T-cell (primary cell): Measurements from ENCODE around the gene IL15RA. TPM values are rescaled to one million over a fixed set of nuclear protein-coding genes. Genes with fewer than 3 reads are reported as not detected.
"Not testable (repeated sequence)": the region's sequence is repeated elsewhere in the genome, so short reads cannot be mapped to it uniquely, and the experiment has no call there.

Experiments used
- ATAC-seq, 4 experiments: fragments of 200-7000 bp in 3 of 4; fragments of 150-1000 bp in 1 of 4; cut with Tn5 transposase; replicated peaks in 1 of 4; 1 replicate in 3 of 4; 2 replicates in 1 of 4; pipeline ENCODE4 v1.10.0; 2021; ENCODE audit warnings: moderate library complexity in 3 of 4, mild to moderate bottlenecking in 2 of 4, moderate number of reproducible peaks in 1 of 4
- CTCF ChIA-PET, 2 donors: fragments of 300-600 bp; sonication (Branson Sonifier 250); formaldehyde crosslinking; loops; one replicate each; lab custom pipeline; 2022; ENCODE audit warnings: antibody characterized with exemption in 2 of 2; lab: Charles Lee
- POLR2A ChIA-PET, 2 donors: fragments of 300-600 bp; sonication (Branson Sonifier 250); formaldehyde crosslinking; loops; one replicate each; lab custom pipeline; 2022; ENCODE audit warnings: antibody characterized with exemption in 2 of 2; lab: Charles Lee
- DNase-seq, 35 experiments: peaks; one replicate each; pipeline versions ENCODE4 v3.0.0 to v3.0.0-alpha.2; 2013 to 2023
- H3K27ac ChIP-seq: one replicate; pipeline ENCODE4 v1.5.1; 2013; ENCODE audit warnings: low read length
- H3K27me3 ChIP-seq, 2 experiments: replicated peaks in 1 of 2; 1 replicate in 1 of 2; 2 replicates in 1 of 2; pipeline versions ENCODE4 v1.6.1 to v1.7.0; 2013; ENCODE audit warnings: low read length in 1 of 2, mixed read lengths in 1 of 2; ENCODE audit not compliant: control insufficient read depth in 2 of 2, insufficient read depth in 2 of 2; ENCODE audit errors: extremely low read depth in 1 of 2
- H3K36me3 ChIP-seq, 2 donors: 1 replicate in 1 of 2; 2 replicates in 1 of 2; pipeline versions ENCODE4 v1.6.1 to v1.7.0; 2013; ENCODE audit warnings: low read length in 1 of 2; ENCODE audit not compliant: control insufficient read depth in 2 of 2, insufficient read depth in 1 of 2; ENCODE audit errors: extremely low read depth in 1 of 2
- H3K4me1 ChIP-seq, 2 experiments: 1 replicate in 1 of 2; 2 replicates in 1 of 2; pipeline versions ENCODE4 v1.6.1 to v1.7.0; 2013; ENCODE audit warnings: low read length in 2 of 2, mixed read lengths in 1 of 2; ENCODE audit not compliant: insufficient read depth in 2 of 2, control insufficient read depth in 1 of 2; ENCODE audit errors: extremely low read depth in 1 of 2
- H3K4me3 ChIP-seq, 2 donors: 1 replicate in 1 of 2; 2 replicates in 1 of 2; pipeline versions ENCODE4 v1.5.1 to v1.7.0; 2013; ENCODE audit warnings: mild to moderate bottlenecking in 2 of 2, low read length in 1 of 2, moderate library complexity in 1 of 2; ENCODE audit not compliant: control insufficient read depth in 1 of 2; ENCODE audit errors: extremely low read depth in 1 of 2
- H3K9me3 ChIP-seq: 2 replicates; pipeline ENCODE4 v1.7.0; 2013
- H3K27ac Mint-ChIP-seq, 2 donors: one replicate each; pipeline ENCODE4 v1.8.0; 2020 to 2021; ENCODE audit warnings: mild to moderate bottlenecking in 2 of 2, mixed read lengths in 2 of 2
- H3K27me3 Mint-ChIP-seq, 2 donors: one replicate each; pipeline ENCODE4 v1.8.0; 2021 to 2022; ENCODE audit warnings: mixed read lengths in 2 of 2
- H3K36me3 Mint-ChIP-seq: one replicate; pipeline ENCODE4 v1.8.0; 2021; ENCODE audit warnings: mixed read lengths
- H3K4me1 Mint-ChIP-seq, 3 donors: one replicate each; pipeline ENCODE4 v1.8.0; 2020 to 2022; ENCODE audit warnings: mixed read lengths in 3 of 3, mild to moderate bottlenecking in 1 of 3
- H3K4me3 Mint-ChIP-seq, 3 donors: one replicate each; pipeline ENCODE4 v1.8.0; 2020 to 2022; ENCODE audit warnings: mild to moderate bottlenecking in 3 of 3, mixed read lengths in 3 of 3, moderate library complexity in 3 of 3
- H3K9me3 Mint-ChIP-seq, 3 donors: one replicate each; pipeline ENCODE4 v1.8.0; 2020 to 2022; ENCODE audit warnings: mixed read lengths in 3 of 3
- WGBS: methylation state at CpG from one replicate; pipeline ENCODE4 v1.1.5; 2013; ENCODE audit warnings: missing lambda C conversion rate; ENCODE audit not compliant: insufficient coverage; 5-methylcytosine and 5-hydroxymethylcytosine counted together
- total RNA-seq, 35 experiments: library from RNA in 6 of 35; stranded (reverse) in 6 of 35; fragments of 120-200 nt in 1 of 35; gene quantifications; one replicate each; pipeline versions ENCODE4 v1.2.1 to v1.2.4 and lab custom pipeline; 2013 to 2026

IL15RA gene
- total RNA-seq, 5 donors from 2014 or later (not counting 1 experiment from before 2014, with no cell fraction given) = 10.1 to 18.2 (median 10.8) TPM

DNA sequence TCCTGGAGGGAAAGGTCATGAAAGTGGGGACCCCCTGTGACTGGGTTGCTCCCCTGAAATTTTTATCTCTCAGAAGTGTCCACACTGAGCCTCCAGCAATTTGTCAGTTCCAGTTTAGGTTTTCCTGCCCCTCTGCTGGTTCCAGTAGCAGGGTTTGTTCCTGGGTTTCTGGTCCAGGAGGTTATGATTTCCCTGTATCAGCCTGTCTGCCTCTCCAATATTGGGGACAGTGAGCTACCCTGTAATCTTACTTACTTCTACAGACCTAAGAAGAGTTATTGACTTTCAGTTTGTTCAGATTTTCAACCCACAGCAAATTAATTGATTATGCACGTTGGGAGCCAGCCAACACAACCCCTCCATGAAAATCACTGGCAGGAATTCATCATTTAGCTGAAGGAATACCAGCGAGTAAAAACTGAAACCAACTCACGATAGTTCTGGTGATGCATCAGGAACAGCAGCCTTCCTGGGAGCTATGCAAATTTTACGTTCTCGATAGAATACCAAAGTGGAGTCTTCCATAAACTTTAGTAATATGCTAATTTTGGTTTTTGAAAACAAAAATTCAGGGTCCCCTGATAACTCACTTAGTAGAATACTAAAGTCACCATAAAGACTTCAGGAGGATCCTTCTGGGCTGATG, 31.3 kb upstream of the IL15RA start:
- WGBS = 80% methylated on average over 1 of the region's 5 CpGs
- peaks cover 0 to 4% (median 0%) of the 10 kb centered on the region in 3 donors for H3K4me1 Mint-ChIP-seq
- ChIA-PET POLR2A (no interaction called here), CTCF (no interaction called here)
- no peak for DNase-seq
- no peak for ATAC-seq
- peaks cover 6% of the 10 kb centered on the region for H3K36me3 Mint-ChIP-seq
- H3K27ac ChIP-seq = no peak overlapping the region
- H3K4me3 Mint-ChIP-seq = no peak overlapping the region
- H3K27me3 Mint-ChIP-seq = peaks cover 3 to 8% of the 10 kb centered on the region in 2 donors
- H3K36me3 ChIP-seq = no peaks in the 10 kb centered on the region
- no peak overlapping the region for H3K4me3 ChIP-seq
- no peaks in the 10 kb centered on the region for H3K9me3 ChIP-seq
- peaks cover 0 to 8% (median 0%) of the 10 kb centered on the region in 3 donors for H3K9me3 Mint-ChIP-seq
- no peaks in the 10 kb centered on the region for H3K4me1 ChIP-seq
- peaks cover 0 to 3% of the 10 kb centered on the region in 2 experiments for H3K27me3 ChIP-seq
- H3K27ac Mint-ChIP-seq = no peak overlapping the region

DNA sequence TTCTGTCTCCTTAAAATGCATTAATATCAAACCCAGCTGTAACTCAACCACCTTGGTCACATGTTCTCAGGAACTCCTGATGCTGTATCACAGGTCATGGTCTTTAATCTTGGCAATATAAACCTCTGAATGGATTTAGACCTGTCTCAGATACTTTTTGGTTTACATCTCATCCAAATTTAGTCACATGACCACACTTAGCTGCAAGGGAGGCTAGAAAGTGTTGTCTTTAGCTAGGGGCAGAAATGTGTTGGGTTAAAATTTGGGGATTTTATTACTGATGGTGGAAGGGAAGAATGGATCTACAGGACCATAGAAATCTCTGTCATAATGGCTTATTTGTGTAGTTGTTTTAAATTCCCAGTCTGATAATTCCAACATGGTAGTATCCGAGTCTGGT, 29.6 kb upstream of the IL15RA start:
- H3K4me3 Mint-ChIP-seq = no peak overlapping the region
- POLR2A ChIA-PET = interaction anchor here in 1 of 2 donors (0.6 kb wide), 1 partner anchor 31 kb away, joined by 3 read pairs; no protein-coding TSS in a partner anchor
- H3K27ac Mint-ChIP-seq = no peak overlapping the region
- CTCF ChIA-PET = interaction anchor here in 1 of 2 donors (0.5 kb wide), 1 partner anchor 61 kb away, joined by 5 read pairs; no protein-coding TSS in a partner anchor
- H3K9me3 Mint-ChIP-seq = peaks cover 0 to 8% (median 0%) of the 10 kb centered on the region in 3 donors
- peaks cover 3% of the 10 kb centered on the region for H3K36me3 Mint-ChIP-seq
- Histone ChIP-seq H3K27me3 (peaks cover 0 to 3% of the 10 kb centered on the region in 2 experiments), H3K27ac (no peak overlapping the region), H3K36me3 (no peaks in the 10 kb centered on the region), H3K9me3 (no peaks in the 10 kb centered on the region), H3K4me1 (no peaks in the 10 kb centered on the region), H3K4me3 (no peak overlapping the region)
- no peak for ATAC-seq
- no peak for DNase-seq
- WGBS = 25% methylated on average over 1 of the region's 1 CpG
- peaks cover 2 to 5% (median 4%) of the 10 kb centered on the region in 3 donors for H3K4me1 Mint-ChIP-seq
- H3K27me3 Mint-ChIP-seq = peaks cover 3 to 8% of the 10 kb centered on the region in 2 donors

DNA sequence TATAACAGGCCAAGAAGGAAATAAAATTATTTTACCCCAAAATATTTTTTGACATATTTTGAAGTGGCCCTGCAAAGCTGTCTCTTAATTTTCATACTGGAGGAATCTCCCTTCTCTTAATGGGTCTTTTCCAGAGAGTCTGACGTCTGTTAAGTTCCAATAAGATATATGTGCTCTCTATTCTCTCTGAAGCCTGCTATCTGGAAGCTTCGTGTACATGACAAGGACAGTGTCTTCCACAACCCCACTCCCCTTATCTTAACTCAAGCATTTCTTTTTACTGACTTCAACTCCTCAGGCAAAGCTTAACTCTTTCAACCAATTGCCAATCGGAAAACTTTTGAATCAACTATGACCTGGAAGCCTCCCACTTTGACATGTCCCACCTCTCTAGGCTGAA, 29.2 kb upstream of the IL15RA start:
- H3K4me3 ChIP-seq = no peak overlapping the region
- Mint-ChIP-seq H3K27ac (no peak overlapping the region), H3K36me3 (no peaks in the 10 kb centered on the region), H3K4me3 (no peak overlapping the region), H3K4me1 (peaks cover 5 to 10% (median 7%) of the 10 kb centered on the region in 3 donors), H3K27me3 (peaks cover 3 to 8% of the 10 kb centered on the region in 2 donors), H3K9me3 (peaks cover 0 to 8% (median 0%) of the 10 kb centered on the region in 3 donors)
- H3K27ac ChIP-seq = no peak overlapping the region
- ChIA-PET CTCF (interaction anchor here in 1 of 2 donors (0.5 kb wide), 1 partner anchor 61 kb away, joined by 5 read pairs; no protein-coding TSS in a partner anchor), POLR2A (interaction anchor here in 1 of 2 donors (0.6 kb wide), 1 partner anchor 32 kb away, joined by 3 read pairs; no protein-coding TSS in a partner anchor)
- no peak for DNase-seq
- no peak for ATAC-seq
- peaks cover 0 to 3% of the 10 kb centered on the region in 2 experiments for H3K27me3 ChIP-seq
- H3K4me1 ChIP-seq = peaks cover under 1 to 4% of the 10 kb centered on the region in 2 experiments
- WGBS = 96% methylated on average over 3 of the region's 3 CpGs
- no peaks in the 10 kb centered on the region for H3K36me3 ChIP-seq
- H3K9me3 ChIP-seq = no peaks in the 10 kb centered on the region

DNA sequence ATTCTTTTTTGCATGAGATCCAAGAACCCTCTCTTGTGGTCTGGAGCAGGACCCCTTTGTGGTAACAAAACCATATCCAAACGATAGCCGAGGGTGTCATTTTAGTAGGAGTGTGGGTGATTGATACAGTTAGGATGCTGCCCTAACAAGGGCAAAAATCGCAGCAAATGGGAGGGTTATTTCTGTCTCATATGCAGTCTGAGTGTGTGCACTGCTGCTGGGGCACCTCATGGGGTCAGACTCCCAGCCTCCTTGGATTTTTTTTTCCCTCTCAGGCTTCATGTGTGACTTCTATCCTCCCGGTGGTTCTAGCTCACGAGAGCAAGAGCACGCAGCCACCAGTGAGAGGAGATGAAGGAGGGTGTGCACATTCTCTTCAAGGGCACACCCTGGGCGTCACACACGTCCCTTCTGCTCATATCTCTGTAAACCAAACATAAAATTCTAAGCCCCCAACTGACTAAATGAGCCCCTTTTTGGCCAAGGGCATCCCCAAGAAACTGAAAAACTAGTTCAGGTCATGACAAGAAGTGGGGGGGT, 28.6 kb upstream of the IL15RA start:
- peaks cover 2 to 4% of the 10 kb centered on the region in 2 experiments for H3K4me1 ChIP-seq
- Mint-ChIP-seq H3K9me3 (peaks cover 0 to 8% (median 0%) of the 10 kb centered on the region in 3 donors), H3K4me3 (no peak overlapping the region), H3K36me3 (no peaks in the 10 kb centered on the region), H3K27ac (no peak overlapping the region), H3K4me1 (peaks cover 9 to 15% (median 9%) of the 10 kb centered on the region in 3 donors), H3K27me3 (peaks cover 3 to 8% of the 10 kb centered on the region in 2 donors)
- DNase-seq (no peak), ATAC-seq (no peak)
- H3K36me3 ChIP-seq = no peaks in the 10 kb centered on the region
- H3K9me3 ChIP-seq = no peaks in the 10 kb centered on the region
- H3K27me3 ChIP-seq = peaks cover 0 to 3% of the 10 kb centered on the region in 2 experiments
- CTCF ChIA-PET = no interaction called here
- WGBS = 87% methylated on average over 5 of the region's 8 CpGs
- no peak overlapping the region for H3K4me3 ChIP-seq
- POLR2A ChIA-PET = no interaction called here
- no peak overlapping the region for H3K27ac ChIP-seq

DNA sequence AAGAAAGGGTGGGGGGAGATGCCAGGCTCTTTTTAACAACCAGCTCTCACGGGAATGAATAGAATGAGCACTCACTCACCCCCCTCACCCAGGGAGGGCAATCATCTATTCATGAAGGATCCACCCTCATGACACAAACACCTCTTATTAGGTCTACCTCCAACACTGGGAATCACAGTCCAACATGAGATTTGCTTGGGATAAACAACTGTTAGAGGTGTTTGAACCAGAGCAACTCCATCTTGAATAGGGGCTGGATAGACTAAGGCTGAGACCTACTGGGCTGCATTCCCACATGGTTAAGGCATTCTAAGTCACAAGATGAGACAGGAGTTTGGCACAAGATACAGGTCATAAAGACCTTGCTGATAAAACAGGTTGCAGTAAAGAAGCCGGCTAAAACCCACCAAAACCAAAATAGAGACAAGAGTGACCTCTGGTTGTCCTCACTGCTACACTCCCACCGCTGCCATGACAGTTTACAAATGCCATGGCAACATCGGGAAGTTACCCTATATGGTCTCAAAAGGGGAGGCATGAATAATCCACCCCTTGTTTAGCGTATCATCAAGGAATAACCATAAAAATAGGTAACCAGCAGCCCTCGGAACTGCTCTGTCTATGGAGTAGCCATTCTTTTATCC, 27.9 kb upstream of the IL15RA start:
- H3K36me3 ChIP-seq, H3K27me3 Mint-ChIP-seq, H3K36me3 Mint-ChIP-seq, POLR2A ChIA-PET, CTCF ChIA-PET, H3K4me3 Mint-ChIP-seq, H3K27ac ChIP-seq, DNase-seq, ATAC-seq, H3K4me3 ChIP-seq, H3K27ac Mint-ChIP-seq, H3K4me1 ChIP-seq, H3K27me3 ChIP-seq, H3K9me3 ChIP-seq, H3K9me3 Mint-ChIP-seq: not testable (repeated sequence)
- no CpG with 5 or more reads among the region's 6 CpGs for WGBS
- H3K4me1 Mint-ChIP-seq = peaks cover 9 to 21% (median 14%) of the 10 kb centered on the region in 3 donors

DNA sequence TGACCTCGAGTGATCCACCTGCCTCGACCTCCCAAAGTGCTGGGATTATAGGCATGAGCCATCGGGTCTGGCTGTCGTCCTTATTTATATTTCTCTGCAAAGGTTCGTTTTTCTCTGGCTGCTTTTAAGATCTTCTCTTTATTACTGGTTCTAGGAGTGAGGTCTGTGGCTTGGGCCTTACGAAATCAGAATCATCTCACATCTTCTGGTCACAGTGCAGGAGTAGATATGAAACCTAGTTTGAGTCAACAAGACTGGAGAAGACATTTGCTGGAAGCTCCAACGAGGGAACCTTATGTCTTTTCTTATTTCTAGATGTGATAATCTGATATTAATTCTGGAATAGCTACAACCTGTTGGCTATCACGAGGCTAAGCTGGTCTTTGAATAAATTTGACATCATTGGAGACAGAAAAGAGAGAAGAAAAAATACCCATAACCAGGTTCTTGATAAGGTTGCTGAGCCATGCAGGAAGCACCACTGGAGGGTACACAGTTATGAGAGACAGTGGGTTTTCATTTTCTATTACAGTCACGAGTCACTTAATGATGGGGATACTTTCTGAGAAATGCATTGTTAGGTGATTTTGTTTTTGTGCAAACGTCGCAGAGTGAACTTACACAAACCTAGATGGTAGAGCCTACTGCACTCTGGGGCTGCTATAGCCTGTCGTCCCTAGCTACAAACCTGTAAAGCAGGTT, 25.6 kb upstream of the IL15RA start:
- DNase-seq (no peak), ATAC-seq (no peak)
- Mint-ChIP-seq H3K36me3 (no peaks in the 10 kb centered on the region), H3K4me3 (no peak overlapping the region), H3K9me3 (peaks cover 0 to 5% (median 0%) of the 10 kb centered on the region in 3 donors), H3K27me3 (peaks cover 6 to 10% of the 10 kb centered on the region in 2 donors), H3K27ac (no peak overlapping the region), H3K4me1 (peaks cover 9 to 21% (median 17%) of the 10 kb centered on the region in 3 donors)
- Histone ChIP-seq H3K27ac (no peak overlapping the region), H3K27me3 (peaks cover 0 to 19% of the 10 kb centered on the region in 2 experiments), H3K4me1 (peaks cover 2 to 4% of the 10 kb centered on the region in 2 experiments), H3K4me3 (no peak overlapping the region), H3K9me3 (no peaks in the 10 kb centered on the region), H3K36me3 (no peaks in the 10 kb centered on the region)
- ChIA-PET CTCF (no interaction called here), POLR2A (no interaction called here)
- WGBS = no CpG with 5 or more reads among the region's 12 CpGs
